PFSK-1 (cell line): ENCODE measurements around the gene TMEFF1.

Source experiments
- FOXP2 ChIP-seq: optimal IDR thresholded peaks from 2 replicates; pipeline ENCODE3; 2011; ENCODE audit warnings: borderline replicate concordance, control low read depth, inconsistent platforms; ENCODE audit not compliant: insufficient read depth; ENCODE audit errors: extremely low read length, extremely low read depth
- POLR2AphosphoS5 ChIP-seq: IDR thresholded peaks from 2 replicates; pipeline ENCODE4 v1.6.1; 2012; ENCODE audit warnings: low read depth, mild to moderate bottlenecking, control low read depth, low read length, moderate library complexity
- REST ChIP-seq, 2 experiments: IDR thresholded peaks; 2 replicates each; pipeline versions ENCODE4 v1.6.1 to v1.8.0; 2011 to 2012; ENCODE audit warnings: low read depth in 2 of 2, low read length in 2 of 2, control low read depth in 1 of 2, inconsistent platforms in 1 of 2, mild to moderate bottlenecking in 1 of 2, moderate library complexity in 1 of 2; ENCODE audit not compliant: insufficient read depth in 1 of 2
- SIN3A ChIP-seq: IDR thresholded peaks from 2 replicates; pipeline ENCODE4 v1.6.1; 2012; ENCODE audit warnings: mild to moderate bottlenecking, low read length, moderate library complexity, borderline replicate concordance; ENCODE audit not compliant: insufficient read depth
- TAF1 ChIP-seq: IDR thresholded peaks from 2 replicates; pipeline ENCODE4 v1.6.1; 2012; ENCODE audit warnings: low read length, control low read depth, borderline replicate concordance; ENCODE audit not compliant: insufficient read depth

The TMEFF1 gene

GRCh38 chr9:100468041-100468440 lies 4.9 kb upstream of the TMEFF1 start:
- TF ChIP-seq FOXP2 (no peak), POLR2AphosphoS5 (no peak), SIN3A (no peak), TAF1 (no peak), REST (IDR thresholded peaks at IDR 0.05; ENCODE audit: insufficient read depth in 1 of 2, low read depth in 2 of 2, low read length in 2 of 2) (no peak)

DNA sequence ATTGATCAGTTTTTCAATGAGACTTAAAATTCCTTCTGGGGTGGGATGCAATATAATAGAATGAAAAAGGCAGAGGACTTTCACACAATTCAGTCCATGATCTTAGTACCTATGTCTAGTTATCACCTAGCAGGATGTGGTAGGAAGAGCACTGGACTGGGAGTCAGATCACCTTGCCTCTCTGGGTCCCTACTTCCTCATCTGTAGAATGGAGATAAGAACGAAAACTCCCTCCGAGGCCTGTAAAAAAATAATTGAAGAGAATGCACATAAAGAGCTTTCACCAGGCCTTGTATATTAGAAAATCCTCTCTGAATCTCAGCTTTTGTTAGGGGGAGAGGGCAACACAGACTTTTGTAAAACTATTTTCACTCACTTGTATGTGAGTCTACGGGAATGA lies 681 bp upstream of the TMEFF1 start:
- TF ChIP-seq REST (IDR thresholded peaks at IDR 0.05; ENCODE audit: insufficient read depth in 1 of 2, low read depth in 2 of 2, low read length in 2 of 2) = no peak
- TF ChIP-seq TAF1 = no peak
- no peak for TF ChIP-seq POLR2AphosphoS5
- no peak for TF ChIP-seq FOXP2

GRCh38 chr9:100473276-100474081 lies 530 bp downstream of the TMEFF1 start:
- TF ChIP-seq POLR2AphosphoS5 = no peak
- TF ChIP-seq REST (IDR thresholded peaks at IDR 0.05; ENCODE audit: insufficient read depth in 1 of 2, low read depth in 2 of 2, low read length in 2 of 2) = no peak
- TF ChIP-seq FOXP2 = no peak
- no peak for TF ChIP-seq SIN3A
- TF ChIP-seq TAF1 = no peak

- TF ChIP-seq POLR2AphosphoS5 (no peak), FOXP2 (no peak), SIN3A (no peak), REST (IDR thresholded peaks at IDR 0.05; ENCODE audit: insufficient read depth in 1 of 2, low read depth in 2 of 2, low read length in 2 of 2) (no peak), TAF1 (no peak)
Measured at GRCh38 chr9:100474082-100474923, 1.4 kb downstream of the TMEFF1 start.
